Right kidney (tissue), 1 donor: Measurements from ENCODE around the gene SULT1C2.

Experiments used
- DNase-seq: peaks from one replicate; pipeline ENCODE4 v3.0.0-alpha.2; 2016

Gene SULT1C2

DNA sequence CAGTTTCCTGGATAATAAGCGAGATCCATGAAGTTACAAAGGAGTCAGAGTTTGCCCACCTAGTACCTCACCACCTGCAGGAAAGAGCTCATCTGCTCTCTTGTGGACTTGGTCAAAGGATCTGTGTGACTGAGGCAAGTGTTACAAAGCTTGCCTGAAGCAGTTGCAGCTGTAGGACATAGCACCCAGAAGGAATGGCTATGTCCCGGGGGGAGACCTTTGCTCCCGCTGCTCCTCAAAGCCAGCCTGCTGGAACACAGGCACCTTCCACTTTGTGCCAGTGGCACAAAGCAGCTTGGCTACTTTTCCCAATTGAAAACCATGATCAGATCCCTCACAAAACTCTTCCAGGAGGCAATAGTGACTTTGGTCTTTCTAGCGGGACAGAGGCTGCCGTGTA lies 3.1 kb upstream of the SULT1C2 start:
- DNase-seq = no peak

DNA sequence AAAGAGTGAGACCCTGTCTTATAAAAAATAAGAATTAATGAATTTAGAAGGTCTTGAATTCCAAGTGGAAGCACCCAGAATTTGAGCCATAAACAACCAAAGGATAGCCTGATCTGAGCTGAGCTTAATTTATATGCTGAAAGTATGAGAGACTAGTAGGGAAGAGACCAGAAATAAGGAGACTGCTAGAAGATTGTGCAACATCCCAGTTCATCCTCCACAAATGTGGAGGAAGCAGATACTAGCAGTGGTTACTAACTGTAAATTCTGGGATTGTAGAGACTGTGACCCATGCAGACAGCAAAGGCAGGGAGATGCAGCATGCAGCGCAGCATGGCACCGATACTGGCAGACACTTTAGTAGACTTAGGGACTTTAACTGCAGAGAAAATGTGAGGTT lies 1.5 kb upstream of the SULT1C2 start:
- DNase-seq = no peak

DNA sequence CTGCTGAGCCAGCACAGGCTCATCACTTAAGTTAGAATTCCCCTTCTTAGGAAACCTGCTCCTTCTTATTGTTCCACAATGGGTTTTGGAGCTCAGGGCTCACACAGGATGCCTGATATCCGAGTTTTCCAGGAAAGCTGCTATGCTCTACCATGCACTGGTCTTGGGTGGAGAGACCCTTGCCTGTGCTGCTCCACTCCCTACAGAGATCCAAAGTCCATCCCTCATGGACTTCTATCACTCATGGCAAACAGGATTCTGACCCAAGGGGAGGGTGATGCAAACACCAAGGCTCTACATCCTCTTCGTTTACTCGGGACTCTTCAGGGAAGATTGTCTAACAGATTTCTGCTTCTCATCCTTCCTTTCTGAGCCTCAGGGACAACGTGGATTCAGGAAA lies 5.2 kb downstream of the SULT1C2 start:
- DNase-seq = no peak

DNA sequence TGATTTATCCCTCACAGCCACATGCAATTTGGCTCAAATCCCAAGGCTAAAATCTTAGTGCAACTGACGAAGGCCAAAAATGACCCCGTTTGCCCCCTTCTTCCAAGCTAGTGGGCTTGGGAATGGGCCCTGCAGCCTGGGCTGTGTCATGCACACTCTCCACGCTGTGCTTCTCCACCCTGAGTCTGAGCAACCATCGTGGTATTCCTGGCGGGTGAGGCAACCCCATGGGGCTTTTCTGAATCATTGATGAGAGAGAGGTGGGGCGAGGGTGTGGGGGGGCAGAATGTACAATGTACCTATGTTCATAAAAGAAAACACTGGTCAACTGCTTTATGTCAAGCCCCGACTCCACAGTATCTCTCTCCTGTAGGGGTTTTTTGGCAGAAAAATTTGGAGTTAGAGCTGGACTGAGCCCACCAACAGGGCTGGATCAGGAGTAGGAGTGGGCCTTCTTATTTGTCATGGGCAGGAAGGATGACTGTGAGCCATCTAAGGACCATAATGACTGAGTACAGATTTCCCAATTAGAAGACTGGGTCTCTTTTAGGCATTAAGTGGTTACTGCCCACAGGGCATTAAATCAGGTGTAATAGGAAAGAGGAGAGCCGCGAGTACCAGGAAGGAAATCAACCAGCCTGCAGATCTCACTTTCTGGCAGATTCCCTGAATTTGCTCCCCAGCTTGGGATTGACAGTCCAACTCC lies 8.9 kb downstream of the SULT1C2 start:
- no peak for DNase-seq

DNA sequence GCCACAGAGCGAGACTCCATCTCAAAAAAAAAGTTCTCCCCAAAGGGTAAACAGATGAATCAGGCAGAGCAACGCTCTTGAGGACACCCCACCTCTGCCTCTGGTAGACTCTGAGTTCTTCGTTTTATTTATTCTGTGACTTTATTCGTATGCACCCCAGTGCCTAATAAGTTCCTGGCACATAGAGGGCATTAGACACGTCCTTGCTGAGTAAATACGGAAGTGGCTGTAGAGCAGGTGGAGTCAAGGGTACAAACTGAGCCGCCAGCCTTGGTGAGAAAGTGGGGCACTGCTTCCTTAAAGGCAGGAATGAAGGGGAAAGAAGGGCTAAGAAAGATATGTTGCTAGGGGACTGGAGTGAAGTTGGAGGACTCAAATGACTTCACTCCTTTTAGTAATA lies 12.9 kb downstream of the SULT1C2 start:
- no peak for DNase-seq

DNA sequence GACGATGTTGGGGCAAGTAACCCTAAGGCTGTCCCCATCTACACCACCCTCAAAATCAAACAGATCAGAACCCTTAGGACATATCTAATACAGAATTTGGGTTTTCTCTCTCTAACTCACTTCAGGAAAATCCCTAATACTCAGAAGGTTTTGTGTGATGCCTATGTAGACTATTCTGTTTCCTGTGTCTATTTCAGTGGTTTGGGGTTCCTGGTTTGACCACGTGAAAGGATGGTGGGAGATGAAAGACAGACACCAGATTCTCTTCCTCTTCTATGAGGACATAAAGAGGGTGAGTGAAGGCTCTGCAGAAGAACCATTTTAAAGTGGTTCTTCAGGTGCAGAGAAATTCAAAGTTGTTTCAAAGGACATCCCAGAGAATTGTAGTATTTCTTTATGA lies 16.3 kb downstream of the SULT1C2 start:
- no peak for DNase-seq

DNA sequence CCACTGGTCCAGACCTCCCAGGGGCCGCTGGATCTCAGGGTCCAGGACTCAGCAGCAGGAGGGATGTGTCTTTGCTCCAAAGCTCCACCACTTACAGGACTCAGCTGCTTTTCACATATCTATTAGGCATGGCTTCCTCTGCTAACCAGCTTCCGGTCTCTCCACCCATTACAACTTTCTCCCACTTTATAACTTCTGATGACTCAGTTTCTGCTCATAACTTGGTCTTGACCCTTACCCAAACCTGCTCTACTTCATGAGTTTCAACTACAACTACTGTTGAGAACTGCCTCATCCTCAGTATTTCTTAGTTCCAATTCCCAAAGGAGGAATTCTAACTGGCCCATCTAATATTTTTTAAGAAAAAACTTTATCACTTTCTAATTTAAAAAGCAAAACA lies 17.2 kb downstream of the SULT1C2 start:
- DNase-seq = no peak

DNA sequence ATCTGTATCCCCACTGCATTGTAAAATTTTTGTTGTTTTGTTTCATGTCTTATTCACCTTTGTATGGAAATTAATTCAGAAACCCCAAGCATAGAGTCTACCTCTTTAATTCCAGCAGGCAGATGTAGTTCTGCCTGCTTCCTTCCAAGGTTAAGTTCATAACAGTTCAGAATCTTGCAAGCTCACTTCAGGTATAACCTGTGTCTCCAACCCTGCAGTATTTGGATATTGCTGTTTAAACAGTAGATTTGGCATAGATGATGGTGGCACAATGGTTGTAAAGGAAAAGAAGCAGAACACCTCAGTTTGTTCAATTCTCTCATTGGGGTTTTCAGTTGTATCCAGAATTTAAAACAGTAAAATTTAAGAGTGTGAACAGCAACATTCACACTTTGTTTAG lies 21.2 kb downstream of the SULT1C2 start:
- no peak for DNase-seq

DNA sequence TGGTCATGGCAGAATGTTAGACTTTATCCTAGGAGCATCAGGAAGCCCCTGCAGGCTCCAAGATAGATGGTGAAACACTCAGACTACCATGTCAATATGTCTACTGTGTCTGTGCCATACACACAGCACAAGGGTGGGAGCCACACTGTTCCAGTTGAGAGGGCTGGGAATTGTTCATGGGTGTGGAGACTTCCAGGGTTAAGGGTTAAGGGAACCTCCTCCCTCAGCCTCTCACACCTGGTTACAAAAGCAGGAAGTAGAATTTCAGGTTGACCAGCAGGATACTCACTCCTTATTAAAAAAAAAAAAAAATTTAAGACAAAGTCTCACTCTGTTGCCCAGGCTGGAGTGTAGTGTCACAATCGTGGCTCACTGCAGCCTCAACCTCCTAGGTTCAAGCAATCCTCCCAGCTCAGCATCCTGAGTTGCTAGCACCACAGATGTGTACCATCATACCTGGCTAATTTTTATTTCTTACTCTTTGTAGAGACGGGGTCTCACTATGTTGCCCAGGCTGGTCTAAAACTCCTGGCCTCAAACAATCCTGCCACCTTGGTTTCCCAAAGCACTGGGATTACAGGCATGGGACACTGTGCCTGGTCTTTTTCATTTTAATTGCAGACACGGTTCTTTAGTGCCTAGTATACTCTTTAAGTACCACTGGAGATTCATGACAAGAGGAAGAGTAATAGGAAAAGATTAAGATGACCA lies 26.0 kb downstream of the SULT1C2 start:
- no peak for DNase-seq

DNA sequence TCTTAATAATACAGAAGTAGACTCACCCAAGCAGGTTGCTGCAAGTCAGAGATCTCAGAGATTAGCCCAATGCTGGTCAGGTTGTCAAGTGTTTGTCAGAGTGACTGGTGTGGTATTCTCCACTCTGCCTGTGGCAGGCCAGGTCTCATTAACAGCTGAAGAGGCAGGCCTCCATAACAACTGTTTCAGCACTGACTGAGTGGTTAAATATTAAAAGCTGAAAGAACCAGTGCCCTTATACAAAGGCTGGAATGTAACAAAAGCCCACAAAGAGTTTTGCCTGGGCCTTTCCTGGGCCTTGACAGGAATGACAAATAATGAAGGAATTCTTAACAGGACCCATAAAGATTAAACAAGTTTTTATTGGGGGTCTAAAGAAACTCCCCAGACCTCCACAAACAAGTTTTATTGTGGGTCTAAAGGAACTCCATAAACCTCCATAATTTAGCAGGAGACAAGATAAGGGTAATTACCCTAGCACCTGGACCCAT lies 26.8 kb downstream of the SULT1C2 start:
- peak; percentile 52 for DNase-seq

DNA sequence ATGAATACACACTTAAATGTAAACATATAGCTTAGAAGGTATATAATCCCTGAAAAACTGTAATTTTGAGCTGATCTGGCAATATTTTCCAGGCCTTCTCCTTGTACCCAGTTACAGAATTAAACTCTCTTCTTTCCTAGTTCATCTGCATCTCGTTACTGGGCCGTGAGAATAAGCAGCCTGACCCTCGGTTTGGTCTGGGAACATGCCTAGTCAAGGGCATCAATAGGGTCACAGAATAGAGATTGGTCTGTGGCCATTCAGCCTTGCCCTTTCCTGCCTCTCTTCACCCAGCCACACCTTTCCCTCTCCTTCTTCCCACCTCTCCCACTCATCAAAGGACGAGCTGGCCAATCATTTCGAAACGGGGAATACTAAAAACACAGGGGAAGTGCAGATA lies 27.3 kb downstream of the SULT1C2 start:
- DNase-seq = no peak

DNA sequence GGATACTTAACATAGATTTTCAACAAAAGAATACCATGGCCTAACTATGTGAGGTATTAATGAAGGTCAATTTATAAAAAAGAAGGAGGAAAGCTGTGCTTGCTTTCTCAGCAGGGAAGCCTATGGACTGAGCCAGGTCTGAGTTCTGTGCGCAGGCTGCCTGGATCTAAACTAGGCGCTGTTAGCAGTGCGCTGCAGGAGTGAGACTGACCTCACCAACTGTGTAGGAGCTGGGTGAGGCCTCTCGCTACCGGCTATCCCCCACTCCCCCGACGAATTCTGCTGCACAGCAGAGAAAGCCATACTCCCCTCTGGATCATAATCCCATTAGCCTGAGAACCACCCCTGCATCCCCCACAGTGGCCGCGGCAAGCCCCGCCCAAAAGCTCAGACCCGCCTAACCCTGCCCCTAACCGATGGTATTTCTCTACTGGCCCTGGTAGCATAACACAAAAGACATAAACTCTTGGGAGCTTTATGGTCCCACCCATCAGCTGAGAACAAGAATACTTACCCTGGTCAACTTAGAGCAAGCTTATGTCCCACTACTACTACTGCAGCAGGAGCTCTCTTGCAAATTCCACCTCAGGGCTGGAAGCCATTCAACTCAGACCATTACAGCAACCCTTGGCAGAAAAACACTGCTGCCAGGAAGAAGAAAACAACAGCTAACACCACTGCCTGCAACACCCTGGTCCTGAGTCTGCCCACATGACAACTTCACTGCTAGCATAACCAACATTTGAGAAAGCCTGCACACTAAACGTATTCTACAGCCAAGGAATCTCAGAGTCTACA lies 28.0 kb downstream of the SULT1C2 start:
- peak; percentile 60 for DNase-seq

DNA sequence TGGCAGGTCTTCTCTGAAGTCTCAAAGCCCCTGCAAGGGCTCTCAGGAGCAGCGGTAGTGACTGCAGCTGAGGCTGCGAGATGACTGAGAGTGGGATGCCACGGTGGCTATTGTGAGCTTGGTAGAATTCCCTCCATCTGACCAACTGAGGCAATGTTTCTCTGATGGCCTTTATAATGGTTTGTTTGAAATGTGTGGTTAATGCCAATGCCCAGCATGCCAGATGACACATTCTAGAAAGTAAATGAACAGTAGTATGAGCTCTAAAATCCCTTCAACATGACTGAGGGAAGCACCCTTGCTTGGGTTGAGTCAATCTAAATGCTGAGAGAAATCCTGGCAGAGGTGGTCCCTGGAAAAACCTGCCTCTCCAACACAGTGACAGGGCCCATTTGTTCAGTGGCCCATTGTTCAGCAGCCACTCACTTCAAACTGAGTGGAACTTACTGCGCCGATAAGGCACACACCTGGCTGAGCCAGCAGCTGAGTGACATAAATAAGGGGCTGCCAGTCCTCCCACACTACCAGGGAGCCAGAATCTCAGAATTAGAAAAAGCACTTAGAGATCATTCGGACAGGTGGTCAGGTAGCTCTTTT lies 31.7 kb downstream of the SULT1C2 start:
- DNase-seq = no peak

DNA sequence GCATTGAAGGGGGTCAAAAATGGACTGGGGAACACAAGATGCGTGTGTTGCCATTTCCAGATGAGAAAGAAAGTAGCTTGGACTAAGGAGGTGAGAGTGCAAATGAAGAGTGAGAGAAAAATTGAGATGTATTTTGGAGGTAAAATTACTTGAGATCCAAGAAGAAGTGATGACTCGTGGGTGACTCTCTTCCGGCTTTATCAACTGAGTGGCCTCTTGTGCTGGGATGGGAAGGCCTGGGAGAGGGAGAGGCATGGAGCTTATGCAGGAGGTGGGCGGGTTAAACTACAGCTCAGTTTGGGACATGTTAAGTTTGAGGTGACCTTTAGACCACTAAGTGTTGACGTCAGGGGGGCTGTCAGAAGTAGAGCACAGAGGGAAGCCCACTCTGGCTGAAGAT lies 34.9 kb downstream of the SULT1C2 start:
- DNase-seq = no peak

DNA sequence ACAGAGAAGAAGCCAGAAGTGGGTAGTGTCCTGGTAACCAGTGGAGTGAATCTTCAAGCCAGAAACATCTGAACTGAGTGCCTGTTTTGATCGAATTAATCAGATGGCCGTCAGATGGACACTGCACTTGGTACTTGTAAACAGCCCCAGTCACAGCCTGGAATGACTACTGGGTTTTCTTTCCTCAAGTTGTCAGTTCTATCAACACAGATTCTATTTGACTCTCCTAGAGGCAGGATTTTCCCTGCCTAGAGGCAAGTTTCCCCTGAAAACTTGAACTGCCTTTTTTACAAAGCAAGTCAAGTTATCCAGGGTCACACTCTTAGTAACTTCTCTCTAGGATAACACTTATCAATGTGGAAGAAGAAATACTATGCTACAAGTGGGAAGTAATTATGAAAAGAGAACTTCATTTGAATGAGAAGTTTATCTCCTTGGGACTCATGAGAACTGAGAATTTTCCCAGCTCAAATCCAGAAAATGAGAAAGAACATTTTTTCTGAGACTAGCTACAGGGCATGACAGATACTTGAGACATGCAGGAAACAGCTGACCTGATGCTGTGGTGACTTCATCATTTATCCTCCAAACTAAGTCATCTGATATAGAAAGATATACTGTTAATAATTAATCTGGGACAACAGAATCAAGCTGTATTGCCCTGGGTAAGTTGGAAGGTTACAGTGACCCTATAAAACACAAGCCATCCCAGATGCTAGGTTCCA lies 36.0 kb downstream of the SULT1C2 start:
- no peak for DNase-seq

DNA sequence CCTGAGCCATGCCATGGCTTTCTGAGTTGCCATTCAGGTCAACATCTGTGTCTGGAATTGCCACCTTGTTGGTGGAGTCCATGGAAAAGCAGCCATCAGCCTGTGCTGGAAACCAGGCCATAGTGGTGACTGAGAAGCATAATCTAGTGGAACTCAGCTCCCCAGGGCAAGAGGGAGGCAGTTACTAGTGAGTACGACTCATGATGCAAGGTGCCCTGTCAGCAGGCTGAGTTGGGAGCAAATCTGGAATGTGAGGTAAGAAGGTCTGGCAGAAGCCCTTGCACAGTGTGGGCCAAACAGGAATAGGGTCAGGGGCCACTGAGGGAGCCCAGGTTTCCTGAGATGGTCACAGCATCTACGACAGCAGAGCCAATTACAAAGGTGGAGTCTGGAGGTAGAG lies 37.1 kb downstream of the SULT1C2 start:
- no peak for DNase-seq

DNA sequence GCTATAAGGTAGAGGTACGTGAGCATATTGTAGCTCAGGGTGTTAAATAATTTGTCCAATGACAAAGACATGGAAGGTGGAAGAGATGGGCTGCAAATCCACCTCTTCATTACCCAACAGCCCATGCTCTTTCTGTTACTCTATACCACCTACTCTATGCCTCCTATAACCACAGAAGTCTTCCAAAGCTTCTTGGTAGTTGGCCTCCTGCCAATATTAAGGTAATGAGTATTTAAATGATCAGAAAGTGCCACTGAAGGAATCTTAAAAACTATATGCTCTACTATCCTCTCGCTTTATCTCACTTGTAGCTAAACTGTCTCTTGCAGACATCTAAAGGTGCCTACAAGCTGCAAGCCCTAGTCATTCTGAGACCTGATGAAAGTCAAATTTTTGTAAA lies 41.1 kb downstream of the SULT1C2 start:
- DNase-seq = no peak

DNA sequence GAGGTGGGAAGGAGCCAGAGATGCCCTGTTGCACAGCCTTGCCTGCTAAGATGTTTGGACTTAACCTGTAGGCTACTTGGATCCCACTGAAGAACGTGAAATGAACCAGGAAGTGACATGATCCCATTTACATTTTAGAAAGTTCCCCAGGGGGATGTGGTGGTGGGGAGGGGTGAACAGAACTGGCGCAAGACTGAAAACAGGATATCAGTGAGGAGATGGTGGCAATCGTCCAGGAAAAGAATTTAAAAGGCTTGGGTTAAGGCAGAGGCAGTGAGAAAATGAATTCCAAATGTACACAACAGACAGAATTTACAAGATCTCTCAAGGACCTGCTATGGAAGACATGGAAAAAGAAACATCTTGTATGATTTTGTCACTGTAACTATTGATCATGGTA lies 42.3 kb downstream of the SULT1C2 start:
- DNase-seq = no peak

DNA sequence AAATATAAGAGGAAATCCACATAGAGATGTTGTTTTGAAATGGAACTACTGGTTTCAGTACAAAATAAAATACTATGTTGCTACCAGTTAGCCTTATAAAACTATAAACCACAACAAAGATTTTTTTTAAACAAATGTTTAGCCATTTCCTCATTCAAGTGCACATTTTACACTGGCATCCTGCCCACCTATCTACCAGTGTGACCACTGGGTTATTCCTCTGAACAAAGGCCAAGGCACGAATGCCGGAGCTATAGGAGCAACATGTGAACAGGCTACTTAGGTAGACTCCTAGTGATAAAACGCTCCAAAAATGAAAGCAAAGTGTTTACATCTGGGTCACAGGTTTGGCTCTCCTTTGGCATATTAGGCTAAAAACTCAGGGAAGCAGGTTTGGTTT lies 57.3 kb downstream of the SULT1C2 start:
- DNase-seq = no peak

DNA sequence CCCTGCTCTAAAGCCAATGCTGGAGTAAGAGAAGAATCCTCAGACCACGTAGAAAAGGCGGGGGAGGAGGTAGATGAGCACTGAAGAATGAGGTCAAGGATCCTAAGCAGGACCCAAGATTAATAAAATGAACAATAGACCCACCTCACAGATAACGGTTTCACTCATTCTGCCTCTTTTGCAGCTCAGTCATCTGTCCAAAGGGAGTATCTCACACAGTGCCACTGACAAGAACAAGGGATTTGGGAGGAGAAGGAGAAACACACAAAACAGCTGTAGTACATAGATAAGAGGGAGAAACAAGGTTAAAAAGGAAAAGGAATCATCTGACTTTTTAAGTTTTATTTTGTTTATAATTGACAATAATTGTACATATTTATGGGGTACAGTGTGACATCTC lies 58.1 kb downstream of the SULT1C2 start:
- DNase-seq = no peak

DNA sequence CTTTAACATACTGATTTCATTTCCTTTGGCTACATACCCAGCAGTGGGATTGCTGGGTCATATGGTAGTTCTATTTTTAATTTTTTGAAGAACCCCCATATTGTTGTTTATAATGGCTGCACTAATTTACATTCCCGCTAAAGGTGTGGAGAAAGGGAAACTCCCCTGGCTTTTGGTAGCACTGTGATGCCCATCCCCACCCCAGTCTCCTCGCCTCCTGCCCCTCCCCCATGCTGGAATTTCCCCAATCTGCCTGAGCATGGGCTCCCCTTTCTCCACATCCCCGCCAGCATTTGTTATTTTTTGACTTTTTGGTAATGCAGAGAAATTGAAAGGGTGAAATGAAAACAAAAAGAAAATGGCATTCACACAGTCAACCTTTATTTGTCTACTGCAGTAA lies 59.1 kb downstream of the SULT1C2 start:
- DNase-seq = no peak
